Spleen (tissue), 11 donors: ENCODE data around the gene ZBTB14. TPM values are rescaled to one million over a fixed set of nuclear protein-coding genes. Genes with fewer than 3 reads are reported as not detected.

Experiments used
- DNase-seq: peaks from one replicate; pipeline ENCODE4 v3.0.0-alpha.2; 2020
- H3K27ac ChIP-seq, 8 donors: fragments of 200-600 bp; sonication (generic) in 7 of 8; 1 replicate in 4 of 8; 2 replicates in 4 of 8; pipeline versions ENCODE4 v1.5.0 to v1.8.0; 2016 to 2021; ENCODE audit warnings: inconsistent platforms in 4 of 8, mild to moderate bottlenecking in 4 of 8, moderate library complexity in 1 of 8
- H3K27me3 ChIP-seq, 7 donors: fragments of 200-600 bp; sonication (generic) in 6 of 7; replicated peaks in 1 of 7; 1 replicate in 4 of 7; 2 replicates in 3 of 7; pipeline versions ENCODE4 v1.5.0 to v1.8.0; 2016 to 2021; ENCODE audit warnings: inconsistent platforms in 3 of 7, mild to moderate bottlenecking in 1 of 7
- H3K36me3 ChIP-seq, 6 donors: fragments of 200-600 bp; sonication (generic) in 5 of 6; 1 replicate in 4 of 6; 2 replicates in 2 of 6; pipeline versions ENCODE4 v1.5.0 to v1.8.0; 2016 to 2021; ENCODE audit warnings: inconsistent platforms in 2 of 6
- H3K4me1 ChIP-seq, 6 donors: fragments of 200-600 bp; sonication (generic) in 5 of 6; 1 replicate in 3 of 6; 2 replicates in 3 of 6; pipeline versions ENCODE4 v1.5.0 to v1.8.0; 2016 to 2021; ENCODE audit warnings: inconsistent platforms in 3 of 6
- H3K4me3 ChIP-seq, 8 donors: fragments of 200-600 bp; sonication (generic) in 7 of 8; 1 replicate in 4 of 8; 2 replicates in 4 of 8; pipeline versions ENCODE4 v1.5.0 to v1.8.0; 2016 to 2021; ENCODE audit warnings: inconsistent platforms in 4 of 8, mild to moderate bottlenecking in 4 of 8, moderate library complexity in 2 of 8
- H3K9me3 ChIP-seq, 8 donors: fragments of 200-600 bp; sonication (generic) in 7 of 8; 1 replicate in 4 of 8; 2 replicates in 4 of 8; pipeline versions ENCODE4 v1.5.0 to v1.8.0; 2016 to 2021; ENCODE audit warnings: inconsistent platforms in 4 of 8
- POLR2A ChIP-seq, 3 donors: fragments of 450-650 bp; IDR thresholded peaks; one replicate each; pipeline ENCODE4 v1.5.1; 2017; ENCODE audit warnings: antibody characterized with exemption in 3 of 3, mild to moderate bottlenecking in 1 of 3
- POLR2AphosphoS5 ChIP-seq, 3 donors: sonication (generic); formaldehyde crosslinking; IDR thresholded peaks; one replicate each; pipeline ENCODE4 v1.5.1; 2017; ENCODE audit warnings: antibody characterized with exemption in 3 of 3
- whole genome bisulfite sequencing, 5 donors: extraction: QIAGEN DNeasy Blood & Tissue Kit in 3 of 5; methylation state at CpG; one replicate each; pipeline versions ENCODE4 v1.1.5 to v1.1.7; 2013 to 2018; 5-methylcytosine and 5-hydroxymethylcytosine counted together
- intact Hi-C: fragments of 100-400 bp; cut with DNase I; formaldehyde crosslinking; loops from one replicate; pipeline ENCODE4 v1.15.0; 2023; ENCODE audit warnings: low total_unique reads
- polyA plus RNA-seq, 3 donors: library from polyadenylated mRNA; stranded (reverse); fragments of 200-250 nt; gene quantifications; one replicate each; pipeline ENCODE4 v1.2.1, GENCODE V29; 2013
- total RNA-seq, 7 donors: library from RNA; depleted of rRNA in 3 of 7; stranded (reverse); fragments of >200 nt in 3 of 7; fragmentation: NEBNext Ultra II Directional in 4 of 7; extraction: Animal tissue kit (Norgen Biotek cat#: 25700) in 4 of 7; gene quantifications; one replicate each; pipeline versions ENCODE4 v1.1.0 to v1.2.1, GENCODE V29; 2016 to 2021
- TF ChIP-seq, protein P1 (sequence below), 11 experiments: fragments of 200-600 bp in 7 of 11; fragments of 450-650 bp in 4 of 11; sonication (generic) in 4 of 11; IDR thresholded peaks in 8 of 11; conservative IDR thresholded peaks in 3 of 11; 1 replicate in 7 of 11; 2 replicates in 4 of 11; pipeline versions ENCODE4 v1.4.0 to v1.8.0; 2016 to 2021; ENCODE audit warnings: antibody characterized with exemption in 11 of 11, inconsistent platforms in 4 of 11, mild to moderate bottlenecking in 1 of 11
- donor health status: healthy with polysubstance abuse.
- donor health status: DM: no; HTN: no; CAD: no; lungs with moderate emphysema.
- donor health status: DM: no; HTN: no; CAD: no.
- donor health status: Bipolar disorder and iron deficiency.
- donor health status: healthy.
- donor health status: DM: no; HTN: no; CAD: no.
- donor health status: DM: yes; HTN: yes; CAD: no.

ZBTB14 gene
- total and polyA plus RNA-seq, 10 donors, result 12.9 to 26.7 (median 20.9) TPM

DNA sequence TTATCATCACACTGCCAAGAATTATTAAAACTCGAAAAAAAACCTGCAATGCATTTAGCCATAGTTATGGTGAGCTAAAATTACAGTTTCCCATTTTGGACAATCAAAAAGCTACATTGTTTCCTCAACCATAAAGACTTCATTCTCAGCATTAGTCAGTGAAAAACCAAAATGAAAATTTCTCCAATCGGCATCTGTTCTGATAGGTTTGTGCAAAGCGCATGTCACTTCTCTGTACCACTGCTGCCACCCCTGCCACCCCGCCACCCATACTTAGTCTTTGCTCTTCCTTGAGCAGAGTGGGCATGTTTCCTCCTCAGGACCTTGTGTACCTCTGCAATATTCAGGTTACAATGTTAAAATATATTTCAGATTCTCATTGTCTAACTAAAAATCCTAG, 7.1 kb upstream of the ZBTB14 start:
- TF ChIP-seq, protein P1, sequence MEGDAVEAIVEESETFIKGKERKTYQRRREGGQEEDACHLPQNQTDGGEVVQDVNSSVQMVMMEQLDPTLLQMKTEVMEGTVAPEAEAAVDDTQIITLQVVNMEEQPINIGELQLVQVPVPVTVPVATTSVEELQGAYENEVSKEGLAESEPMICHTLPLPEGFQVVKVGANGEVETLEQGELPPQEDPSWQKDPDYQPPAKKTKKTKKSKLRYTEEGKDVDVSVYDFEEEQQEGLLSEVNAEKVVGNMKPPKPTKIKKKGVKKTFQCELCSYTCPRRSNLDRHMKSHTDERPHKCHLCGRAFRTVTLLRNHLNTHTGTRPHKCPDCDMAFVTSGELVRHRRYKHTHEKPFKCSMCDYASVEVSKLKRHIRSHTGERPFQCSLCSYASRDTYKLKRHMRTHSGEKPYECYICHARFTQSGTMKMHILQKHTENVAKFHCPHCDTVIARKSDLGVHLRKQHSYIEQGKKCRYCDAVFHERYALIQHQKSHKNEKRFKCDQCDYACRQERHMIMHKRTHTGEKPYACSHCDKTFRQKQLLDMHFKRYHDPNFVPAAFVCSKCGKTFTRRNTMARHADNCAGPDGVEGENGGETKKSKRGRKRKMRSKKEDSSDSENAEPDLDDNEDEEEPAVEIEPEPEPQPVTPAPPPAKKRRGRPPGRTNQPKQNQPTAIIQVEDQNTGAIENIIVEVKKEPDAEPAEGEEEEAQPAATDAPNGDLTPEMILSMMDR (IDR thresholded peaks at IDR 0.05 in 8 of 11, conservative IDR thresholded peaks at IDR 0.05 in 3 of 11), result no peak
- no peak for TF ChIP-seq POLR2A (IDR thresholded peaks at IDR 0.05)
- TF ChIP-seq POLR2AphosphoS5 (IDR thresholded peaks at IDR 0.05), result no peak
- intact Hi-C loops, result no loop called here
- 77 to 93% (median 81%) methylated on average over 4 of the region's 4 CpGs for WGBS, 5 donors
- Histone ChIP-seq H3K27ac (no peak overlapping the region), H3K36me3 (no peaks in the 10 kb centered on the region), H3K4me1 (no peaks in the 10 kb centered on the region), H3K9me3 (no peaks in the 10 kb centered on the region), H3K4me3 (no peak overlapping the region), H3K27me3 (peaks cover 0 to 16% (median 0%) of the 10 kb centered on the region in 7 donors)
- no peak for DNase-seq

DNA sequence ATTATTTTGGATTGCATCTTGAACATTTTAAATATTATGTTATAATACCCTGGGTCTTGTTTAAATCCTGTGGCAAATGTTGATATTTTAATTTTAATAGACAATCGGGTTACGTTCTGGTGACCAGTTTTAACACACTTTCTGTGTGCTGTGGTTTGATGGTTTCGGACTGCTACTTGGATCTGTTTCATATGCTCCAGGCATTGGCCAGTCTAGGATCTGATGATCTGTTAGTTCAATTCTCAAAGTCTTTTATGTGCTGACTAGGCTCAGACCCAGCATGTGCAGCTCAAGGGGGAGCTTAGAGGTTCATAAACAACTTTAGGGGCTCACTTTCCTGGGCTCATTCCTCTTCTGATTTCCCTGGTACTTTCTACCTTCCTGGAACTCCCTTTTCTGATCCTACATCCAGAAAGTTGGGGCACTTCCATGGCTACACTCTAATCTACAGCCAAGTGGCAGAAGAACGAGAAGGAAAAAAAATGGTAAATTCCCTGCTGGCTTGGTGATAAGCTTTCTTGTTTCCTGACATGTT, 5.0 kb upstream of the ZBTB14 start:
- no peak overlapping the region for H3K4me3 ChIP-seq
- no peak for DNase-seq
- H3K27me3 ChIP-seq, result peaks cover 0 to 16% (median 0%) of the 10 kb centered on the region in 7 donors
- intact Hi-C loops, result no loop called here
- TF ChIP-seq, protein P1 (IDR thresholded peaks at IDR 0.05 in 8 of 11, conservative IDR thresholded peaks at IDR 0.05 in 3 of 11), result no peak
- TF ChIP-seq POLR2A (IDR thresholded peaks at IDR 0.05) (no peak), POLR2AphosphoS5 (IDR thresholded peaks at IDR 0.05) (no peak)
- H3K4me1 ChIP-seq, result peaks cover 4 to 10% (median 8%) of the 10 kb centered on the region in 6 donors
- H3K9me3 ChIP-seq, result no peaks in the 10 kb centered on the region
- H3K27ac ChIP-seq, result no peak overlapping the region
- no peaks in the 10 kb centered on the region for H3K36me3 ChIP-seq
- 73 to 82% (median 78%) methylated on average over 4 of the region's 4 CpGs for WGBS, 5 donors

DNA sequence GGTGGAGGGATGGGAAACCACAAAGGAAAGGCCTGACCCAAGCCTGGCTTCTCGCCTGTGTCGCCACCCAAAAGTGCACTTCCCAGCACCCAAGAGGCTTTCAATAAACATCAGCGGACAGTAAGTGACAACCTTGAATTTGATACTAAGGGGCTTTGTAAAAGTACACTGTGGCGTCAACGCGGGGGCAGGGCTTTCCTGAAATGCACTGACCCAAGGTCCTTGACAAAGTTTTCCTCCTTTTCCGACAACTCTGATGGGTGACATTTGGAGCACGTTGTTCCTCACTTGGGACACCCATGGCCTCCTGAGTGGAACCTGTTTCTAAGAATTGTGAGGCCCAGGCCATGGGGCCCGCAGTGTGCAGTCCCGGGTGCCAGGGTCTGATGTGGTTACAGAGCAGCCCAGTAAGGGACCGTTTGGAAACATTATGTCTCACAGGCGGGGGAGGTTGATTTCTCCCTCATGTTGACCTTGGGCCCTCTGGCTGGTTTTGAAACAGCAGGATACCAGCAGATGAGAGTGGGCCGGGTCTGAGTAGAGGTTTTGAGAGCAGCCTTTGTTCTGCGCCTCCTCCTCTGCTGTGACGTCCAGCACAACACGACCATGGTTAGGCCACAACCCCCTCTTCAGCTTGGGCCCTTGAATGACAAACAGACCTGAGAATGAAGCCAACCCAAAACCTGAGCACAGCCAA, 2.8 kb upstream of the ZBTB14 start:
- WGBS, 5 donors, result 83 to 90% (median 88%) methylated on average over 16 of the region's 16 CpGs
- Histone ChIP-seq H3K4me3 (no peak overlapping the region), H3K9me3 (no peaks in the 10 kb centered on the region), H3K27ac (no peak overlapping the region), H3K36me3 (no peaks in the 10 kb centered on the region), H3K4me1 (peaks cover 5 to 25% (median 18%) of the 10 kb centered on the region in 6 donors), H3K27me3 (peaks cover 0 to 11% (median 0%) of the 10 kb centered on the region in 7 donors)
- TF ChIP-seq POLR2A (IDR thresholded peaks at IDR 0.05), result no peak
- TF ChIP-seq, protein P1 (IDR thresholded peaks at IDR 0.05 in 8 of 11, conservative IDR thresholded peaks at IDR 0.05 in 3 of 11), result no peak
- no peak for TF ChIP-seq POLR2AphosphoS5 (IDR thresholded peaks at IDR 0.05)
- no peak for DNase-seq
- intact Hi-C loops, result no loop called here

DNA sequence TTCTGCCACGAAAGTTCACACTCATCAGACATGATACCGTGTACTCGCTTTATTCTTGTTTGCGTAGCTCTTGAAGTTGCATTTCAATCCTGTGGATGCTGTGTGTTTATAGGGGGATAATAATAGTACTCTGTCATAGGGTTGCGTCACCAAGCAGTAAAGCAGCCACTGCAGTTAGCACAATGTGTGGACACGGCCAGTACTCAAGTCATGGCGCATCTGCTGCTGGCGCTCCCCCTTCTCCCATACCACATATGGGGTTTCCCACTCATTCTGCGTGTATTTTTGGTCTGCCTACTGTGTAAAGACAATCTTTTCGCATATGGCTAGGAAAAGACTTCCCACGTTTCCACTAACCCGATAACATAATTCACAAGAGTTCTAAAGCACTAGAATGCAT, 2.1 kb upstream of the ZBTB14 start:
- no peak for DNase-seq
- H3K27me3 ChIP-seq, result peaks cover 0 to 8% (median 0%) of the 10 kb centered on the region in 7 donors
- no peaks in the 10 kb centered on the region for H3K9me3 ChIP-seq
- 93 to 97% (median 95%) methylated on average over 12 of the region's 12 CpGs for WGBS, 5 donors
- peaks cover 0 to 2% (median 0%) of the 10 kb centered on the region in 6 donors for H3K36me3 ChIP-seq
- peak overlapping the region in 3 of 8 donors; percentile 94 to 100 (median 99) for H3K27ac ChIP-seq
- H3K4me3 ChIP-seq, result peak overlapping the region in 1 of 8 donors; percentile 91
- TF ChIP-seq POLR2AphosphoS5 (IDR thresholded peaks at IDR 0.05), result no peak
- TF ChIP-seq, protein P1 (IDR thresholded peaks at IDR 0.05 in 8 of 11, conservative IDR thresholded peaks at IDR 0.05 in 3 of 11), result no peak
- TF ChIP-seq POLR2A (IDR thresholded peaks at IDR 0.05), result no peak
- intact Hi-C loops, result no loop called here
- H3K4me1 ChIP-seq, result peaks cover 5 to 28% (median 22%) of the 10 kb centered on the region in 6 donors
